HL-60 (cell line): Measurements from ENCODE around the gene CCDC183.

Source experiments
- DNase-seq, 2 experiments: peaks; one replicate each; pipeline ENCODE4 v3.0.0-alpha.2; 2010 to 2020; ENCODE audit warnings: low read depth in 1 of 2, low spot score in 1 of 2
- H3K27ac ChIP-seq: fragments of 250-450 bp; sonication (Bioruptor Pico); replicated peaks from 2 replicates; pipeline ENCODE4 v1.5.1; 2020; ENCODE audit warnings: mild to moderate bottlenecking, moderate library complexity
- H3K27me3 ChIP-seq: fragments of 250-450 bp; sonication (Bioruptor Pico); 2 replicates; pipeline ENCODE4 v1.5.1; 2021; ENCODE audit warnings: mild to moderate bottlenecking, moderate library complexity; ENCODE audit not compliant: insufficient read depth, poor library complexity, severe bottlenecking
- H3K4me3 ChIP-seq: replicated peaks from 2 replicates; pipeline ENCODE4 v1.5.1; 2011; ENCODE audit warnings: mild to moderate bottlenecking, control low read depth, low read length; ENCODE audit not compliant: insufficient read depth
- GABPA ChIP-seq: IDR thresholded peaks from 2 replicates; pipeline ENCODE4 v1.6.1; 2012; ENCODE audit warnings: low read depth
- POLR2AphosphoS5 ChIP-seq: IDR thresholded peaks from 2 replicates; pipeline ENCODE4 v1.6.1; 2012; ENCODE audit warnings: low read depth
- REST ChIP-seq: IDR thresholded peaks from 2 replicates; pipeline ENCODE4 v1.6.1; 2012; ENCODE audit warnings: low read depth; ENCODE audit not compliant: insufficient replicate concordance
- SPI1 ChIP-seq: IDR thresholded peaks from 2 replicates; pipeline ENCODE4 v1.6.1; 2012; ENCODE audit warnings: low read depth, mild to moderate bottlenecking, borderline replicate concordance
- TF ChIP-seq, protein P1 (sequence below): IDR thresholded peaks from one replicate; pipeline ENCODE4 v1.5.1; 2011; ENCODE audit warnings: low read length, control low read depth, inconsistent platforms; ENCODE audit not compliant: insufficient read depth

CCDC183 gene

GRCh38 chr9:136774416-136775045, 21.6 kb upstream of the CCDC183 start:
- H3K27me3 ChIP-seq, result no peaks in the 10 kb centered on the region
- no peak overlapping the region for H3K4me3 ChIP-seq
- no peak for DNase-seq
- no peak overlapping the region for H3K27ac ChIP-seq
- no peak for TF ChIP-seq REST
- TF ChIP-seq, protein P1, sequence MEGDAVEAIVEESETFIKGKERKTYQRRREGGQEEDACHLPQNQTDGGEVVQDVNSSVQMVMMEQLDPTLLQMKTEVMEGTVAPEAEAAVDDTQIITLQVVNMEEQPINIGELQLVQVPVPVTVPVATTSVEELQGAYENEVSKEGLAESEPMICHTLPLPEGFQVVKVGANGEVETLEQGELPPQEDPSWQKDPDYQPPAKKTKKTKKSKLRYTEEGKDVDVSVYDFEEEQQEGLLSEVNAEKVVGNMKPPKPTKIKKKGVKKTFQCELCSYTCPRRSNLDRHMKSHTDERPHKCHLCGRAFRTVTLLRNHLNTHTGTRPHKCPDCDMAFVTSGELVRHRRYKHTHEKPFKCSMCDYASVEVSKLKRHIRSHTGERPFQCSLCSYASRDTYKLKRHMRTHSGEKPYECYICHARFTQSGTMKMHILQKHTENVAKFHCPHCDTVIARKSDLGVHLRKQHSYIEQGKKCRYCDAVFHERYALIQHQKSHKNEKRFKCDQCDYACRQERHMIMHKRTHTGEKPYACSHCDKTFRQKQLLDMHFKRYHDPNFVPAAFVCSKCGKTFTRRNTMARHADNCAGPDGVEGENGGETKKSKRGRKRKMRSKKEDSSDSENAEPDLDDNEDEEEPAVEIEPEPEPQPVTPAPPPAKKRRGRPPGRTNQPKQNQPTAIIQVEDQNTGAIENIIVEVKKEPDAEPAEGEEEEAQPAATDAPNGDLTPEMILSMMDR, result no peak
- TF ChIP-seq SPI1, result no peak
- TF ChIP-seq GABPA, result no peak
- TF ChIP-seq POLR2AphosphoS5, result no peak

GRCh38 chr9:136775191-136775590, 20.9 kb upstream of the CCDC183 start:
- TF ChIP-seq REST (no peak), SPI1 (no peak)

GRCh38 chr9:136776947-136777346, 19.2 kb upstream of the CCDC183 start:
- Histone ChIP-seq H3K27ac (no peak overlapping the region), H3K27me3 (no peaks in the 10 kb centered on the region), H3K4me3 (no peak overlapping the region)
- DNase-seq, result no peak
- TF ChIP-seq REST (no peak), GABPA (no peak), SPI1 (no peak), POLR2AphosphoS5 (no peak)
- TF ChIP-seq, protein P1, result no peak

More at GRCh38 chr9:136775191-136775590, 20.9 kb upstream of the CCDC183 start:
- DNase-seq, result no peak
- Histone ChIP-seq H3K4me3 (no peak overlapping the region), H3K27me3 (no peaks in the 10 kb centered on the region), H3K27ac (no peak overlapping the region)
